Measurements from ENCODE around the gene MMP20. TPM values are rescaled to one million over a fixed set of nuclear protein-coding genes. Genes with fewer than 3 reads are reported as not detected.

Gene MMP20
- polyA plus RNA-seq, 1 donor (not counting 4 experiments of a cell fraction or from before 2014, with no cell fraction given): not detected

DNA sequence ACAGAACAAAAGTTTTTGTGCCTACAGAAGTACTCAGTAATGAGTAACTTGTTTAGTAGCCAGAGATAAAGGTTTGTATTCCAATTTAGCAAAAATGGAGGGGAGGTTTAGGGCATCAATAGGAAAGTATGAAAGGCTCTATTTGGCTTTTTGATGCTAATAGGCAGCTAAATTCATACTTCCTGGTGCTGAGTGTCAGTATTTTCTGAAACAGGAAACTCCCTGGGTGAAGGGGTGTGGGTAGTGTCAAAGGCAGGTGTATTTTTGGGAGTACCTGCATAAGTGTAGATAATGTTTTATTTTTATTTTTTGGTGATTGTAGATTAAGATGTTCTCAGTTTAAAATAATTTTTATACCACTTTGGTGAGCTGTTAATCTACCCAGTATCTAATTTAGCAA lies 65.3 kb downstream of the MMP20 start:
- Histone ChIP-seq H4K20me1 (ENCODE audit: control insufficient read depth, extremely low read depth, insufficient read depth, low read length) (no peaks in the 10 kb centered on the region), H3K27me3 (ENCODE audit: control insufficient read depth, extremely low read depth, insufficient read depth, low read length) (no peaks in the 10 kb centered on the region), H3K79me2 (ENCODE audit: control insufficient read depth, insufficient read depth, low read length) (no peaks in the 10 kb centered on the region), H2AFZ (ENCODE audit: control insufficient read depth, low read length) (no peak overlapping the region), H3K36me3 (ENCODE audit: control insufficient read depth in 2 of 2, extremely low read depth in 1 of 2, insufficient read depth in 2 of 2, low read length in 2 of 2) (no peaks in the 10 kb centered on the region), H3K4me2 (ENCODE audit: control insufficient read depth, extremely low read depth, insufficient read depth, low read depth, low read length) (no peak overlapping the region), H3K9me3 (ENCODE audit: control insufficient read depth, low read depth, low read length) (no peaks in the 10 kb centered on the region), H3K4me3 (ENCODE audit: control insufficient read depth in 2 of 3, extremely low read depth in 1 of 3, insufficient read depth in 2 of 3, low read depth in 1 of 3, low read length in 3 of 3) (no peak overlapping the region), H3K9me1 (ENCODE audit: control insufficient read depth, extremely low read depth, insufficient read depth, low read length) (no peaks in the 10 kb centered on the region), H3K9ac (ENCODE audit: control insufficient read depth, extremely low read depth, insufficient read depth, low read length) (no peak overlapping the region), H3K27ac (ENCODE audit: control insufficient read depth, insufficient read depth, low read length) (no peak overlapping the region), H3K4me1 (ENCODE audit: control insufficient read depth, extremely low read depth, insufficient read depth, low read length) (peaks cover 19% of the 10 kb centered on the region)
- no peak for DNase-seq (ENCODE audit: low read depth, low spot score)
- dilution Hi-C loops (cut with MboI; ENCODE audit: extremely low pct_ligation_motif_present, low sequenced_read_pairs): no loop called here
- FAIRE-seq: no peak
- TF ChIP-seq, protein P1, sequence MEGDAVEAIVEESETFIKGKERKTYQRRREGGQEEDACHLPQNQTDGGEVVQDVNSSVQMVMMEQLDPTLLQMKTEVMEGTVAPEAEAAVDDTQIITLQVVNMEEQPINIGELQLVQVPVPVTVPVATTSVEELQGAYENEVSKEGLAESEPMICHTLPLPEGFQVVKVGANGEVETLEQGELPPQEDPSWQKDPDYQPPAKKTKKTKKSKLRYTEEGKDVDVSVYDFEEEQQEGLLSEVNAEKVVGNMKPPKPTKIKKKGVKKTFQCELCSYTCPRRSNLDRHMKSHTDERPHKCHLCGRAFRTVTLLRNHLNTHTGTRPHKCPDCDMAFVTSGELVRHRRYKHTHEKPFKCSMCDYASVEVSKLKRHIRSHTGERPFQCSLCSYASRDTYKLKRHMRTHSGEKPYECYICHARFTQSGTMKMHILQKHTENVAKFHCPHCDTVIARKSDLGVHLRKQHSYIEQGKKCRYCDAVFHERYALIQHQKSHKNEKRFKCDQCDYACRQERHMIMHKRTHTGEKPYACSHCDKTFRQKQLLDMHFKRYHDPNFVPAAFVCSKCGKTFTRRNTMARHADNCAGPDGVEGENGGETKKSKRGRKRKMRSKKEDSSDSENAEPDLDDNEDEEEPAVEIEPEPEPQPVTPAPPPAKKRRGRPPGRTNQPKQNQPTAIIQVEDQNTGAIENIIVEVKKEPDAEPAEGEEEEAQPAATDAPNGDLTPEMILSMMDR (optimal IDR thresholded peaks at IDR 0.05 in 1 of 3, IDR thresholded peaks at IDR 0.05 in 1 of 3, conservative IDR thresholded peaks at IDR 0.05 in 1 of 3; ENCODE audit: extremely low read depth in 1 of 3, insufficient read depth in 2 of 3, low read length in 3 of 3): no peak
- no peak for TF ChIP-seq EZH2 (IDR thresholded peaks at IDR 0.05; ENCODE audit: low read length)

GRCh38 chr11:102555091-102555490 lies 70.0 kb downstream of the MMP20 start:
- TF ChIP-seq, protein P1 (optimal IDR thresholded peaks at IDR 0.05 in 1 of 3, IDR thresholded peaks at IDR 0.05 in 1 of 3, conservative IDR thresholded peaks at IDR 0.05 in 1 of 3; ENCODE audit: extremely low read depth in 1 of 3, insufficient read depth in 2 of 3, low read length in 3 of 3): no peak
- TF ChIP-seq EZH2 (IDR thresholded peaks at IDR 0.05; ENCODE audit: low read length): no peak
- Histone ChIP-seq H4K20me1 (ENCODE audit: control insufficient read depth, extremely low read depth, insufficient read depth, low read length) (no peaks in the 10 kb centered on the region), H3K4me2 (ENCODE audit: control insufficient read depth, extremely low read depth, insufficient read depth, low read depth, low read length) (no peak overlapping the region), H3K36me3 (ENCODE audit: control insufficient read depth in 2 of 2, extremely low read depth in 1 of 2, insufficient read depth in 2 of 2, low read length in 2 of 2) (no peaks in the 10 kb centered on the region), H3K27me3 (ENCODE audit: control insufficient read depth, extremely low read depth, insufficient read depth, low read length) (no peaks in the 10 kb centered on the region), H3K79me2 (ENCODE audit: control insufficient read depth, insufficient read depth, low read length) (no peaks in the 10 kb centered on the region), H2AFZ (ENCODE audit: control insufficient read depth, low read length) (no peak overlapping the region), H3K27ac (ENCODE audit: control insufficient read depth, insufficient read depth, low read length) (no peak overlapping the region), H3K4me3 (ENCODE audit: control insufficient read depth in 2 of 3, extremely low read depth in 1 of 3, insufficient read depth in 2 of 3, low read depth in 1 of 3, low read length in 3 of 3) (no peak overlapping the region), H3K9me1 (ENCODE audit: control insufficient read depth, extremely low read depth, insufficient read depth, low read length) (no peaks in the 10 kb centered on the region), H3K4me1 (ENCODE audit: control insufficient read depth, extremely low read depth, insufficient read depth, low read length) (peaks cover 25% of the 10 kb centered on the region), H3K9ac (ENCODE audit: control insufficient read depth, extremely low read depth, insufficient read depth, low read length) (no peak overlapping the region), H3K9me3 (ENCODE audit: control insufficient read depth, low read depth, low read length) (no peaks in the 10 kb centered on the region)
- DNase-seq (ENCODE audit: low read depth, low spot score) (no peak), FAIRE-seq (no peak)
- dilution Hi-C loops (cut with MboI; ENCODE audit: extremely low pct_ligation_motif_present, low sequenced_read_pairs): no loop called here
